Measurements from ENCODE around the gene C1orf105. TPM values are rescaled to one million over a fixed set of nuclear protein-coding genes. Genes with fewer than 3 reads are reported as not detected.

Gene C1orf105
- total and polyA plus RNA-seq, 10 of the 15 experiments (the other 5 are each of a cell fraction or from before 2014, with no cell fraction given) = not detected

DNA sequence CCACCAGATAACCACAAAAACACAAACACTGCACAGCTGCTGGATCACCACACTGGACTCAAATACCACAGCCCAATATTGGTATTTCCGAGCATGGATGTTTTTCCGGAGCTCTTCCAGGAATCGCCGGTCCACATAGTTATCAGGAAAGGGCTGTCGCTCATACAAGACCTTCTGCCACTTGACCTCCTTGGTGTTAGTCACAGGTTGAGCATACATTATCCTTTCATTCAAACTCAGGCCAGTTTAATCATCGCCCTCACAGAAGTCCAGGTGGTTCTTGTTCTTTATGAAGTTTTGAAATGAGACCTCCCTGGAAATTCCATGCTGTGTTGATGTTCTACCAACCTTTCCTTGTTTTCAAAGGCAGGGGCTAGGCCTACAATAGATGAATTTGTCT is 21.9 kb downstream of the C1orf105 start:
- no peak overlapping the region for H3K27ac ChIP-seq (ENCODE audit: control insufficient read depth, insufficient read depth)
- no TSS peak for BruUV-seq (replicated peaks)
- H3K4me1 ChIP-seq (ENCODE audit: control insufficient read depth, insufficient read depth, low read length) = no peaks in the 10 kb centered on the region
- POLR2A ChIA-PET = no interaction called here
- no peak for TF ChIP-seq SUPT20H (IDR thresholded peaks at IDR 0.05; ENCODE audit: borderline replicate concordance, control insufficient read depth, low read depth, low read length)
- peak overlapping the region; percentile 82 for H3K4me2 ChIP-seq (ENCODE audit: control insufficient read depth, insufficient read depth)
- in situ Hi-C loops (cut with MboI) (loop anchor here (25.0 kb wide), 1 partner anchor 655 kb away; the partner anchor contains the start of gene METTL13), intact Hi-C loops (cut with micrococcal nuclease; ENCODE audit: unreplicated experiment) (no loop called here)
- RAD21 ChIA-PET (ENCODE audit: unreplicated experiment) = interaction anchor here (1.0 to 2.3 kb wide), 3 partner anchors 52 to 353 kb away, joined by 3 to 16 read pairs (median 3); no protein-coding TSS in a partner anchor
- ATAC-seq (no peak), FAIRE-seq (peak; percentile 52), DNase-seq (ENCODE audit: low read depth, low spot score) (no peak)
- no peaks in the 10 kb centered on the region; the same call in 1 of the 3 replicates for H3K9me3 ChIP-seq (replicated peaks; ENCODE audit: control insufficient read depth, insufficient read depth, low read length)
- SMC1A ChIA-PET (ENCODE audit: uncharacterized antibody, unreplicated experiment) = interaction anchor here (1.1 to 2.5 kb wide), 8 partner anchors 13 to 440 kb away, joined by 4 to 18 read pairs (median 6); no protein-coding TSS in a partner anchor
- H3K36me3 ChIP-seq (ENCODE audit: control insufficient read depth in 2 of 2, insufficient read depth in 2 of 2, low read length in 1 of 2) = 0 out of 4 replicates have a peak, but pooled peaks cover 0 to 3% of the 10 kb centered on the region in 2 experiments
- no peaks in the 10 kb centered on the region for H3K27me3 ChIP-seq (replicated peaks in 1 of 2; ENCODE audit: control insufficient read depth in 2 of 2, insufficient read depth in 2 of 2, low read length in 1 of 2)
- WGBS (ENCODE audit: insufficient coverage, insufficient replicate concordance, low lambda C conversion rate, missing lambda C conversion rate) = 97% methylated on average over 6 of the region's 6 CpGs
- H4K20me1 ChIP-seq (ENCODE audit: control insufficient read depth, insufficient read depth) = no peaks in the 10 kb centered on the region
- CTCF ChIA-PET = interaction anchor here (0.9 to 7.8 kb wide), 12 partner anchors 8 to 457 kb away, joined by 3 to 91 read pairs (median 5); no protein-coding TSS in a partner anchor
- H3K79me2 ChIP-seq (ENCODE audit: control insufficient read depth, insufficient read depth, low read length) = peaks cover 24% of the 10 kb centered on the region
- peak overlapping the region; percentile 94 for H3K4me3 ChIP-seq
- no peak overlapping the region for H2AFZ ChIP-seq (ENCODE audit: control insufficient read depth, low read depth, low read length)
- no peak overlapping the region for H3K9ac ChIP-seq (ENCODE audit: control insufficient read depth, insufficient read depth, low read length)

GRCh38 chr1:172442843-172443565 is 22.5 kb downstream of the C1orf105 start:
- Histone ChIP-seq H3K9ac (ENCODE audit: control insufficient read depth, insufficient read depth, low read length) (peak overlapping the region; percentile 88), H3K36me3 (ENCODE audit: control insufficient read depth in 2 of 2, insufficient read depth in 2 of 2, low read length in 1 of 2) (0 out of 4 replicates have a peak, but pooled peaks cover 0 to 3% of the 10 kb centered on the region in 2 experiments), H3K9me3 (replicated peaks; ENCODE audit: control insufficient read depth, insufficient read depth, low read length) (no peaks in the 10 kb centered on the region), H4K20me1 (ENCODE audit: control insufficient read depth, insufficient read depth) (no peaks in the 10 kb centered on the region), H3K4me2 (ENCODE audit: control insufficient read depth, insufficient read depth) (peak overlapping the region; percentile 82), H3K79me2 (ENCODE audit: control insufficient read depth, insufficient read depth, low read length) (peaks cover 24% of the 10 kb centered on the region), H3K27ac (ENCODE audit: control insufficient read depth, insufficient read depth) (peak overlapping the region; percentile 82), H3K27me3 (replicated peaks in 1 of 2; ENCODE audit: control insufficient read depth in 2 of 2, insufficient read depth in 2 of 2, low read length in 1 of 2) (no peaks in the 10 kb centered on the region), H2AFZ (ENCODE audit: control insufficient read depth, low read depth, low read length) (peak overlapping the region; percentile 93; the same call in 1 of the 2 replicates), H3K4me3 (peak overlapping the region; percentile 94), H3K4me1 (ENCODE audit: control insufficient read depth, insufficient read depth, low read length) (no peaks in the 10 kb centered on the region)
- ATAC-seq = peak; percentile 2; the same call in 1 of the 3 replicates
- BruUV-seq (replicated peaks) = no TSS peak
- intact Hi-C loops (cut with micrococcal nuclease; ENCODE audit: unreplicated experiment) (no loop called here), in situ Hi-C loops (cut with MboI) (loop anchor here (25.0 kb wide), 1 partner anchor 656 kb away; the partner anchor contains the start of gene METTL13)
- FAIRE-seq = peak; percentile 35
- CTCF ChIA-PET = interaction anchor here (0.8 to 7.8 kb wide), 24 partner anchors 8 to 641 kb away, joined by 3 to 91 read pairs (median 4); no protein-coding TSS in a partner anchor
- no peak for DNase-seq (ENCODE audit: low read depth, low spot score)
- POLR2A ChIA-PET = interaction anchor here (0.8 to 1.2 kb wide), 2 partner anchors 105 to 348 kb away, joined by 3 read pairs; no protein-coding TSS in a partner anchor
- SMC1A ChIA-PET (ENCODE audit: uncharacterized antibody, unreplicated experiment) = interaction anchor here (0.7 to 2.5 kb wide), 14 partner anchors 13 to 702 kb away, joined by 3 to 18 read pairs (median 4); no protein-coding TSS in a partner anchor
- WGBS (ENCODE audit: insufficient coverage, insufficient replicate concordance, low lambda C conversion rate, missing lambda C conversion rate) = 63% methylated on average over 3 of the region's 3 CpGs
- RAD21 ChIA-PET (ENCODE audit: unreplicated experiment) = interaction anchor here (0.8 to 2.4 kb wide), 11 partner anchors 13 to 664 kb away, joined by 3 to 26 read pairs (median 3); no protein-coding TSS in a partner anchor
- TF ChIP-seq DPF2 (IDR thresholded peaks at IDR 0.05) (no peak), FOXM1 (IDR thresholded peaks at IDR 0.05; ENCODE audit: low read depth, low read length) (no peak), MEF2B (IDR thresholded peaks at IDR 0.05; ENCODE audit: partially characterized antibody, poor library complexity, severe bottlenecking) (no peak), CREM (IDR thresholded peaks at IDR 0.05; ENCODE audit: low read depth) (no peak), RBBP5 (conservative IDR thresholded peaks at IDR 0.05) (no peak), POLR2A (IDR thresholded peaks at IDR 0.05; ENCODE audit: low read depth, low read length) (no peak), BHLHE40 (IDR thresholded peaks at IDR 0.05; ENCODE audit: borderline replicate concordance in 1 of 2, low read depth in 2 of 2, low read length in 1 of 2) (no peak), ZBTB33 (IDR thresholded peaks at IDR 0.05) (no peak), TARDBP (IDR thresholded peaks at IDR 0.05; ENCODE audit: borderline replicate concordance) (no peak)

Data from GM12878 (cell line).